ENCODE data around the gene SLC13A1.

The SLC13A1 gene

GRCh38 chr7:123067814-123068213, 132.0 kb downstream of the SLC13A1 start:
- TF ChIP-seq POLR2AphosphoS5 (IDR thresholded peaks at IDR 0.05; ENCODE audit: low read depth, low read length): no peak
- no peak for TF ChIP-seq TAF1 (IDR thresholded peaks at IDR 0.05; ENCODE audit: borderline replicate concordance, insufficient read depth, low read length)
- no peak for TF ChIP-seq REST (IDR thresholded peaks at IDR 0.05; ENCODE audit: insufficient read depth in 1 of 2, low read depth in 2 of 2, low read length in 2 of 2)
- no peak for TF ChIP-seq SIN3A (IDR thresholded peaks at IDR 0.05; ENCODE audit: borderline replicate concordance, insufficient read depth, low read length)
- no peak for TF ChIP-seq FOXP2 (optimal IDR thresholded peaks at IDR 0.05; ENCODE audit: borderline replicate concordance, extremely low read depth, extremely low read length, insufficient read depth)

Data from PFSK-1 (cell line).